Measurements from ENCODE around the gene CDK5RAP3.

The CDK5RAP3 gene

GRCh38 chr17:47967607-47968252, 3.2 kb upstream of the CDK5RAP3 start:
- DNase-seq (ENCODE audit: low read depth in 1 of 2, low spot score in 1 of 2), result no peak
- TF ChIP-seq JUND (IDR thresholded peaks at IDR 0.05; ENCODE audit: low read depth), result no peak
- in situ Hi-C loops (cut with HindIII; ENCODE audit: low pct_unique_long_range_greater_than_20kb, low sequenced_read_pairs), result no loop called here

- no peak for TF ChIP-seq JUND (IDR thresholded peaks at IDR 0.05; ENCODE audit: low read depth)
- in situ Hi-C loops (cut with HindIII; ENCODE audit: low pct_unique_long_range_greater_than_20kb, low sequenced_read_pairs), result no loop called here
Measured at GRCh38 chr17:47968836-47969235, 2.1 kb upstream of the CDK5RAP3 start.

GRCh38 chr17:47969930-47970724, 786 bp upstream of the CDK5RAP3 start:
- DNase-seq (ENCODE audit: low read depth in 1 of 2, low spot score in 1 of 2), result no peak
- no peak for TF ChIP-seq JUND (IDR thresholded peaks at IDR 0.05; ENCODE audit: low read depth)
- in situ Hi-C loops (cut with HindIII; ENCODE audit: low pct_unique_long_range_greater_than_20kb, low sequenced_read_pairs), result no loop called here

More at GRCh38 chr17:47968836-47969235, 2.1 kb upstream of the CDK5RAP3 start:
- DNase-seq (ENCODE audit: low read depth in 1 of 2, low spot score in 1 of 2), result no peak

- in situ Hi-C loops (cut with HindIII; ENCODE audit: low pct_unique_long_range_greater_than_20kb, low sequenced_read_pairs), result no loop called here
- no peak for TF ChIP-seq JUND (IDR thresholded peaks at IDR 0.05; ENCODE audit: low read depth)
- DNase-seq (ENCODE audit: low read depth in 1 of 2, low spot score in 1 of 2), result no peak
Measured at GRCh38 chr17:47973541-47973940, 2.6 kb downstream of the CDK5RAP3 start.

GRCh38 chr17:47975189-47975822, 4.4 kb downstream of the CDK5RAP3 start:
- in situ Hi-C loops (cut with HindIII; ENCODE audit: low pct_unique_long_range_greater_than_20kb, low sequenced_read_pairs), result no loop called here

GRCh38 chr17:47975823-47976205, 4.9 kb downstream of the CDK5RAP3 start:
- no peak for TF ChIP-seq JUND (IDR thresholded peaks at IDR 0.05; ENCODE audit: low read depth)
- in situ Hi-C loops (cut with HindIII; ENCODE audit: low pct_unique_long_range_greater_than_20kb, low sequenced_read_pairs), result no loop called here
- DNase-seq (ENCODE audit: low read depth in 1 of 2, low spot score in 1 of 2), result no peak

More at GRCh38 chr17:47975189-47975822, 4.4 kb downstream of the CDK5RAP3 start:
- no peak for TF ChIP-seq JUND (IDR thresholded peaks at IDR 0.05; ENCODE audit: low read depth)
- no peak for DNase-seq (ENCODE audit: low read depth in 1 of 2, low spot score in 1 of 2)

- peak; percentile 65 to 72 for DNase-seq (ENCODE audit: low read depth in 1 of 2, low spot score in 1 of 2)
- in situ Hi-C loops (cut with HindIII; ENCODE audit: low pct_unique_long_range_greater_than_20kb, low sequenced_read_pairs), result no loop called here
- TF ChIP-seq JUND (IDR thresholded peaks at IDR 0.05; ENCODE audit: low read depth), result no peak
Measured at GRCh38 chr17:47978324-47978723, 7.4 kb downstream of the CDK5RAP3 start.

- in situ Hi-C loops (cut with HindIII; ENCODE audit: low pct_unique_long_range_greater_than_20kb, low sequenced_read_pairs), result no loop called here
- TF ChIP-seq JUND (IDR thresholded peaks at IDR 0.05; ENCODE audit: low read depth), result no peak
- no peak for DNase-seq (ENCODE audit: low read depth in 1 of 2, low spot score in 1 of 2)
Measured at GRCh38 chr17:47980541-47980940, 9.6 kb downstream of the CDK5RAP3 start.

- in situ Hi-C loops (cut with HindIII; ENCODE audit: low pct_unique_long_range_greater_than_20kb, low sequenced_read_pairs), result no loop called here
- no peak for TF ChIP-seq JUND (IDR thresholded peaks at IDR 0.05; ENCODE audit: low read depth)
Measured at GRCh38 chr17:47981462-47981861, 10.5 kb downstream of the CDK5RAP3 start.

GRCh38 chr17:47982091-47982617, 11.2 kb downstream of the CDK5RAP3 start:
- no peak for DNase-seq (ENCODE audit: low read depth in 1 of 2, low spot score in 1 of 2)
- TF ChIP-seq JUND (IDR thresholded peaks at IDR 0.05; ENCODE audit: low read depth), result no peak
- in situ Hi-C loops (cut with HindIII; ENCODE audit: low pct_unique_long_range_greater_than_20kb, low sequenced_read_pairs), result no loop called here

More at GRCh38 chr17:47981462-47981861, 10.5 kb downstream of the CDK5RAP3 start:
- no peak for DNase-seq (ENCODE audit: low read depth in 1 of 2, low spot score in 1 of 2)

GRCh38 chr17:47982645-47983390, 11.9 kb downstream of the CDK5RAP3 start:
- in situ Hi-C loops (cut with HindIII; ENCODE audit: low pct_unique_long_range_greater_than_20kb, low sequenced_read_pairs), result no loop called here
- DNase-seq (ENCODE audit: low read depth in 1 of 2, low spot score in 1 of 2), result no peak
- TF ChIP-seq JUND (IDR thresholded peaks at IDR 0.05; ENCODE audit: low read depth), result no peak

Measured in T47D (cell line).